ENCODE data around the gene CDK2AP2.

CDK2AP2 gene

DNA sequence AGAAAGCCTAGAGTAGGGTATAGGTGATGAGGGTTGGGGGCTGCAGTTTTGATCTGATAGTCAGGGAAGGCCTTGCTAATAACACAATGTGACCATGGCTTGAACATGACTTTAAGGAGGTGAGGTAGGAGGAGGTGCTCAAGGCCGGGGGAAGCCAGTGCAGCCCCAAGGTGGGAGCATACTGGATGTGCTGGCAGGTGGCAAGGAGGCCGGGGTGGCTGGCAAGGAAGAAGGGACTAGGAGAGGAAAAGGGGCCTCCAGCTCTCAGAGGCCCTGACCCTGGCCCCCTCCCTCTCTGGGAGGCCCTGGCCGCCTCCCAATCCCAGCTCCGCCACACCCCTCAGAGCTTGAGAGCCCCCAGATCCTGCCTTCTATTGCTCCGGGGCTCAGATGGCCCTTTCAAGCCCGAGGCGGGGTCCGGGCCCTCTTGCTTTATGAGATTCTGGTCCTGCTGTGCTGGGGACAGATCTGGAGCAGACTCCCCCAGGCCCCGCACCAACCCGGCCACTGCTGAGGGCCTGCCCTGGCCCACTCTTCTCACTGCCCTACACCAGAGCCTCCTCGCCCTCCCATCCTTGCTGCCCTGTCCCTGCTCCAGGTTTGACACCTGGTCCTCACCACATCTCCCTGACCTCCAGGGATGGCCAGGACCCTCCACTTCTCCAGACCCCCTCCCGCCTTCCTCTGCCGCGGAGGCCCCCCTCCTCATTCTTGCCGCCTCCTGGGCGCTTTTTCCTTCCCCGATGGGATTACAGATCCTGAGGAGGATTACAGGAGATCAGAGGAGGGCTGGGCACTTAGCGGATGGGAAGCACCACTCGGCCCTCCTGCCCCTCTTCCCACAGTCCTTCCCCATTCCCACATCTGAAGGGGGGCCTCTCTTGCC, 4.6 kb downstream of the CDK2AP2 start:
- no peak for DNase-seq

GRCh38 chr11:67502328-67502979, 5.5 kb downstream of the CDK2AP2 start:
- DNase-seq: no peak

- DNase-seq: no peak
Measured at GRCh38 chr11:67501854-67502253, 6.1 kb downstream of the CDK2AP2 start.

DNA sequence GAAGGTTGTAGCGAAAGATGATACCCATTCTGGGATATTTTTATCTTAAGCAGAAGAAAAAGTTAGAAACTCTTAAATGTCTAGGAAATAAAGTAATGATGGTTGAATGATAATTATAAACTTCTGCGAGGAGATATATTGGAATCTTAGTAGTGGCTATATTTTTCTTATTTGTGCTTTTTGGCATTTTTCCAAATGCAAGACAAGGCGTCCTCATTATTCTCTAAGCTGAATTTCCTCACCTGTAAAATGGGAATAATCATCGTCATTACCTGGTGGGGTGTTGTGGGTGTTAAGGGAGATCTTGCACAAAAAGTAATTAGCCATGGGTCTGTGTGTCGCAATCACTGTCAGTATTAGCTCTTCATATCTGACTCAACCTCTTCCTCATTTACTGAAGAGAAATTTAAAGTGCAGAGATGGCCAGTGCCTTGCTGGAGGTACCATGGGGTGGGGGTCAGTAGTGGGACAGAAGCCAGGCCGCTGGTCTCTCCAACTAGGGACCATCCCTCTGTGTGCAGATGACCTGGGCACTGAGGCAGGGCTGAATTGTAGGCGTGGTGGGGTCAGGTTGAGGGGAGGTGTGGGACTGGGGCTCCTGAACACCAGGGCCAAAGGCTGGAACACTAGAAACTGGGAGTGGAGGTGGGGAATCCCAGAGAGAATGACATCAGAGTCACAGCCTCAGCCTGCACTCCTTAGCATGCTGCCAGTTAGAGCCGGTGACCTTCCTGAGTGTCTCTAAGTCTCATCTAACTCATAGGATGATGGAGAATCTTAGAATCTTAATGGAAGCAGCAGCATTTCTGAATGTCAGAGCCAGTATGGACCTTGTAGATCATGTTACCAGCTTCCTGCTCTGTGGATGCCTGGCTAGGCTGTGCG, 6.9 kb downstream of the CDK2AP2 start:
- peak; percentile 77 to 87 for DNase-seq

DNA sequence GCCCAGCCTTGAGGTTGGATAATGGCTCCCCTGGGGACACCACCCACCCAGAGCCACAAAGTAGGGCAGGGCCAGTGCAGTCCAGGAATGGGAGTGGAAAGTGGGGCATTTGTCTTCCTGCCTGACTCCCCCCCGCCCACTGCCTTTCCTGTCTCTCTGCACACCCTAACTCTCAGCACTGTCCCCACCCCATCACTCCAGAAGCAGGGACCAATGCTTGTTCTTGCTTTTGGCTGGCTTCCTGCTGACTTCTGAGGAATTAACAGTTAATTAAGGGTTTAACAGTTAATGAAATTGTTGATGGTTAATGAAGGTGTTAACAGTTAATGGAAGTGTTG, 7.5 kb downstream of the CDK2AP2 start:
- DNase-seq: no peak

DNA sequence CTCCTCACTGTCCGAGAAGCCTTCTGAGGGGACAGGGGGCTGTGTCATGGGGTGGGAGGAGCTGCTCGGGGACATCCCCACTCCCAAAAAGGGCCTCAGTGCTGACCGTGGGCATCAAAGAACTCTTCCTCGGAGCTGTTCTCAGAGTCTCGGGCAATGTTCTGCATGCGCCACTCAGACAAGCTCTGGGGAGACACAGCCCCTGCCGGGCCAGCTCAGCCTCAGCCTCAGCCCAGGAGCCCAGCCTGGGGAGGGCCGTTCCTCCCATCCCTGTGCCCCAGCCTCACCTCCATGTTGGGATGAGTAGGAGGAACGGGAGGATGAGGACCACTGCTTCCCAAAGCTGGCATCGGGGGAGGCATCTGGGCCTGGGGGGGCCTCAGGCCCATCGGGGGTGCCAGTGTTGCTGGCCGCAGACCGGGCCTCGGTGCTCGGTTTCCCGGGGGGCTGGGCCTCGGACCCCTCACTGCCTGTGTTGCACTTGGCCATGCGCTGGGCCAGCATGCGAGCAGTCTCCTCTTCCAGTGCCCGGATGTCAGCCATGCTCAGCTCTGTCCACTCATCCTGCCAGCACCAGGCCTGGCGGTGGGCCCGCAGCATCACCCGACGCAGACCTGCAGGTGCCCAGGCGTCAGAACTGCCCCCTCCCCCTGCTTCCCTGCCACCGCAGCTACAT, 8.0 kb downstream of the CDK2AP2 start:
- DNase-seq: no peak

GRCh38 chr11:67498544-67498972, 9.4 kb downstream of the CDK2AP2 start:
- no peak for DNase-seq

DNA sequence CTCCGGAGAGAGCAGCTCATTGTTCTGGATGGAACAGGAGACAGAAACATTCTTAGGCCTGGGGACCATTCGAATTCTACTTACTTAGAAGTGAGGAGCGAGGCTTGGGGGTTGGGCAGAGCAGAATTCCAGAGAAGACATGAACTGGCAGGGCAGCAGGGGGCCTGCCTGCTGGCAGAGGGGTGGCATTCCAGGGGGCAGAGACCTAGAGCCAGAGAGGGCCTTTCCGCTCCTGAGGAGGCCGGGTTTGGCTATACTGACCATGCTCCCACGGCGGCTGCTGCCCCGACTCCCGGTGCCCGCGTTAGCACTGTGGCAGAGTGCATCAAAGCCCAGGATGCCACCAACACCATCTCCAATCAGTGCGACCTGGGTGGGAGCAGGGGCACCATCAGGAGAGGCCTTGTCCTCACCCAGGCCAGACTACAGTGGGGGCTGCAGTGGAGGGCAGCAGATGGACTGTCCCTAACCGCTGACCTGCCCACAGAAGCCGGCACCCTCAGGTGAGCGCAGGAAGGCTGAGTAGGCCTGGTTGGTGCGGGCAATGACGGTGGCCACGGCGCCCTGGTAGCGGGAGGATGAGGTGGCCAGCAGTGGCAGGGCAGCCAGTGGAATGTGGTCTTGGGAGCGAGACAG, 10.2 kb downstream of the CDK2AP2 start:
- no peak for DNase-seq

DNA sequence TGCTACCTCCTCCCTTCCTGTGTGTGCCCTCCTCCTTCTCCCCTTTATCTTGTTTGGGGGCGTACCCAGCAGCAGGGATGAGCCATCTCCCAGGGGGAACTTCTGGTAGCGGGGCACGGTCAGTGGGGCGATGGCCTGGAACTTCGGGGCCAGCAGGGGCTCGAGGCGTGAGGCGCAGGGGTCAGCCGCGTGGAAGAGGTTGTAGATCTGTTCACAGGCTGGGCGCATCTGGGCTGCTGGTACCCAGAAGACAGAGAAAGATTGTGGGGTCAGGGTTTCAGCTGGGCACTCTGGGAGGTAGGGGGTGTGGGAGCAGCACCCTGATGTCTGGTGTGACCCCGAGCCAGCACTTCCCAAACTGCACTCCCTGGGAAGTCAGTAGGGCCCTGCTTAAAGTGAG, 11.8 kb downstream of the CDK2AP2 start:
- no peak for DNase-seq

DNA sequence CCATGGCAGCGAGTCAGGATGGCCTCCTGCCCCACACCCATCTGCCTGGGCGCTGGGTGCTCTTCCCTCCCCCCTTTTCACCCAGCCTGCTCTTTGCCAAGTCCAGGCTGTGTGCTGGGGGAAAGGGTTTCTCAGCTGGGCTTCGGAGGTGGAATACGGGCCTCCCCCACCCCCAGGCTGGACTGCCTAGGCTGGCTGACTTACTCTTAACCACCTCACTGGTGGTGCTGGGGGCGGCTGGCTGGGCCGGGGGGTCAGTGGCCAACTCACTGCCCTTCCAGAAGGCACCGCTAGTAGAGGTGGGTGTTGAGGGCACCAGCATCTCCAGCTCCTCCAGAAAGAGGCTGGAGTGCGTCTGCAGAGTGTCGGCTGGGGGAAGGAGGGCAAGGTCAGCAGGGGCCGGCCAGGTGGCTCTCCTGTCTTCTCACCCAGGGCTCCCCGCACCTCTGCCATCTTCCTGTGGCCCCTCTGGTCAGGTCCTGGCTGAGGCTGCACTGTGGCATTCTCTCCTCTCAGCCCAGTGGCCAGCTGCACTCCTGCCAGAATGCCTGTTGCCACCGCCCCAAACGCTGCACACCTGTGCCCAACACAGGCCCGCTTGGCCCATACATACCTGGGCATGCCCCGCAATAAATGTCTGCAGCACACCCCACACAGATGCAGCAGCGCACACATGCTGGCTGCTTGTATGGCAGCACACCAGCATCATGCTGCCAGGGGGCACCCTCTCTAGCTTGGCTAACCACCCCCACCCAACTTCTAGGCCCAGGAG, 12.5 kb downstream of the CDK2AP2 start:
- no peak for DNase-seq

- no peak for DNase-seq
Measured at GRCh38 chr11:67494371-67495233, 13.4 kb downstream of the CDK2AP2 start.

- DNase-seq: no peak
Measured at GRCh38 chr11:67493548-67494370, 14.2 kb downstream of the CDK2AP2 start.

DNA sequence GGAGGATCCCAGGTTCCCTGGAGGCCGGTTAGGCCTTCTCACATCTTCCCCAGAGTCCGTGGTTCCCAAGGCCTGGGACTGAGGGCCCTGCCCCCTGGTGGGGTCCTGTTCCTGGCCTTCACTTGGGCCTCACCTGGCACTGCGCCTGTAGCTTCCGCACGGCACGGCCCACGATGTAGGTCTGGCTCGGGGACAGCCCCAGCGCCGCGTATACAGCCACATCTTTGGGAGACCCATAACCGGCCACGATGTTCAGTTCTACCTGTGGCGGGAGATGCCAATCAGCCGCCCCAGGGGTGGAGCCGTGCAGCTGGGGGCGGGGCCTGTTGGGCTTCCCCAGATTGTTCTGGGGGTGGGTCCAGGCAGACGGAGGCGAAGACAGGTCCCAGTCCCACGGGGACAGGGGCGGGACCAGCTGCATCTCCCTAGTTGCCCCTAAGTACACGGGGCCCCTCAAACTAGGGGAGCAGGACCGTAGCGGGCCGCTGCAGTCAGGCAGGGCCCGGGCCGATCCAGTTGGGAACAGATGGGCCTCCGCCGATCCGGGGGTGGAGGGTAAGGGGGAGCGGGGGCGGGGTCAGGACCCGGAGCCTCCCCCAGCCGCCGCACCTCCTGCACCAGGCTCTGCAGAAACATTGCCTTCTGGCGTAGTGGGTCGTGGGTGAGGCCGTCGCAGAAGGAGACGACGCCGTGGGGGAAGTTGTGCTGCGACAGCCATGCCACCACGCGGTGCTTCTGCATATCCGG, 15.0 kb downstream of the CDK2AP2 start:
- DNase-seq: no peak

GRCh38 chr11:67492069-67492727, 15.8 kb downstream of the CDK2AP2 start:
- DNase-seq: no peak

- no peak for DNase-seq
Measured at GRCh38 chr11:67491276-67492068, 16.5 kb downstream of the CDK2AP2 start.

DNA sequence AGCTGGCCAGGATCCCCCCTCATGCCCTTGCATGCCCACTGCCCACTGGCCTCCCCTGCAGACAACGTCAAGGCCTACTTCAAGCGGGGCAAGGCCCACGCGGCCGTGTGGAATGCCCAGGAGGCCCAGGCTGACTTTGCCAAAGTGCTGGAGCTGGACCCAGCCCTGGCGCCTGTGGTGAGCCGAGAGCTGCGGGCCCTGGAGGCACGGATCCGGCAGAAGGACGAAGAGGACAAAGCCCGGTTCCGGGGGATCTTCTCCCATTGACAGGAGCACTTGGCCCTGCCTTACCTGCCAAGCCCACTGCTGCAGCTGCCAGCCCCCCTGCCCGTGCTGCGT, 17.3 kb downstream of the CDK2AP2 start:
- DNase-seq: no peak

- DNase-seq: no peak
Measured at GRCh38 chr11:67489885-67490726, 17.9 kb downstream of the CDK2AP2 start.
